Lung microvascular endothelial cell (primary cell): ENCODE data around the gene IRGM. TPM values are rescaled to one million over a fixed set of nuclear protein-coding genes. Genes with fewer than 3 reads are reported as not detected.

ENCODE experiments used
- DNase-seq, 2 donors: peaks; one replicate each; pipeline versions ENCODE4 v3.0.0 to v3.0.0-alpha.2; 2010; ENCODE audit warnings: low read depth in 2 of 2
- total RNA-seq: library from RNA; depleted of rRNA; stranded (reverse); fragments of >200 nt; gene quantifications from 2 replicates; pipeline ENCODE4 v1.2.1, GENCODE V29; 2014

Gene IRGM
- total RNA-seq, 1 donor from 2014 or later, result not detected

- no peak for DNase-seq
These were observed 49.4 kb downstream of the IRGM start for GRCh38 chr5:150895431-150896428.

Other genes starting within 250 kb of the IRGM start
- gene SYNPO, start 205.9 kb upstream of the IRGM start, total RNA-seq, result 7.4 and 10.7 TPM in 2 replicates
- 0.22 and 0.40 TPM in 2 replicates for gene MYOZ3, start 185.3 kb upstream of the IRGM start, total RNA-seq
- gene RBM22, start 145.5 kb upstream of the IRGM start, total RNA-seq, result 13.1 and 17.1 TPM in 2 replicates
- gene DCTN4, start 87.5 kb upstream of the IRGM start, total RNA-seq, result 20.7 and 23.6 TPM in 2 replicates
- 3.3 and 4.8 TPM in 2 replicates for gene SMIM3, start 67.8 kb upstream of the IRGM start, total RNA-seq
- gene ZNF300, start 58.5 kb downstream of the IRGM start, total RNA-seq, result 4.6 and 4.8 TPM in 2 replicates
- 5.0 and 6.3 TPM in 2 replicates for gene GPX3, start 174.1 kb downstream of the IRGM start, total RNA-seq
- gene TNIP1, start 234.5 kb downstream of the IRGM start, total RNA-seq, result 60.8 and 77.6 TPM in 2 replicates